Adrenal gland (tissue), 12 donors: ENCODE results near the gene PPP1CC. TPM values are rescaled to one million over a fixed set of nuclear protein-coding genes. Genes with fewer than 3 reads are reported as not detected.

Experiments used
- DNase-seq, 7 donors: peaks; one replicate each; pipeline ENCODE4 v3.0.0-alpha.2; 2019 to 2020
- H3K27ac ChIP-seq, 5 donors: fragments of 200-600 bp; sonication (generic) in 4 of 5; 1 replicate in 3 of 5; 2 replicates in 2 of 5; pipeline versions ENCODE4 v1.5.1 to v1.8.0; 2016 to 2020; ENCODE audit warnings: mild to moderate bottlenecking in 1 of 5
- H3K27me3 ChIP-seq: fragments of 200-600 bp; 2 replicates; pipeline ENCODE4 v1.8.0; 2021
- H3K36me3 ChIP-seq, 2 donors: fragments of 200-600 bp; replicated peaks in 1 of 2; 1 replicate in 1 of 2; 2 replicates in 1 of 2; pipeline versions ENCODE4 v1.5.1 to v1.8.0; 2018 to 2022
- H3K4me1 ChIP-seq, 2 donors: fragments of 200-600 bp; replicated peaks in 1 of 2; 1 replicate in 1 of 2; 2 replicates in 1 of 2; pipeline versions ENCODE4 v1.5.1 to v1.8.0; 2018 to 2021
- H3K4me3 ChIP-seq, 4 donors: fragments of 200-600 bp; sonication (generic) in 3 of 4; one replicate each; pipeline ENCODE4 v1.5.1; 2016 to 2018
- H3K9me3 ChIP-seq, 3 donors: fragments of 200-600 bp; sonication (generic) in 1 of 3; replicated peaks in 1 of 3; 1 replicate in 2 of 3; 2 replicates in 1 of 3; pipeline versions ENCODE4 v1.5.1 to v1.8.0; 2016 to 2021
- POLR2A ChIP-seq, 2 donors: fragments of 450-650 bp; IDR thresholded peaks; one replicate each; pipeline ENCODE4 v1.6.1; 2017; ENCODE audit warnings: antibody characterized with exemption in 2 of 2, mild to moderate bottlenecking in 2 of 2, moderate library complexity in 1 of 2
- WGBS, 4 donors: extraction: QIAGEN DNeasy Blood & Tissue Kit in 2 of 4; methylation state at CpG; one replicate each; pipeline versions ENCODE4 v1.1.5 to v1.1.7; 2013 to 2017; 5-methylcytosine and 5-hydroxymethylcytosine counted together
- intact Hi-C, 2 donors: fragments of 100-400 bp; cut with DNase I; formaldehyde crosslinking; loops; one replicate each; pipeline versions ENCODE4 v1.14.1 to v1.15.0; 2022 to 2023
- polyA plus RNA-seq, 3 donors: library from polyadenylated mRNA; stranded (reverse); fragments of 200-250 nt in 2 of 3; fragments of 350-450 nt in 1 of 3; fragmentation: Illumina TruSeq in 1 of 3; extraction: RNeasy Lipid Tissue Mini Kit (QIAGEN cat#74804) in 1 of 3; gene quantifications; one replicate each; pipeline ENCODE4 v1.2.3, GENCODE V29; 2013 to 2014
- total RNA-seq, 9 donors: library from RNA; depleted of rRNA in 4 of 9; stranded (reverse); fragments of >200 nt in 4 of 9; fragments of 120-200 nt in 1 of 9; fragmentation: NEBNext Ultra II Directional in 1 of 9; extraction: Animal tissue kit (Norgen Biotek cat#: 25700) in 1 of 9; gene quantifications; one replicate each; pipeline versions ENCODE4 v1.1.0 to v1.2.4, GENCODE V29; 2013 to 2023
- TF ChIP-seq, protein P1 (sequence below), 6 experiments: fragments of 450-650 bp in 4 of 6; fragments of 200-600 bp in 2 of 6; sonication (generic) in 1 of 6; IDR thresholded peaks; 1 replicate in 5 of 6; 2 replicates in 1 of 6; pipeline versions ENCODE4 v1.5.1 to v1.8.0; 2016 to 2021; ENCODE audit warnings: antibody characterized with exemption in 6 of 6, mild to moderate bottlenecking in 2 of 6, moderate library complexity in 1 of 6
- donor health status: healthy with polysubstance abuse.
- donor health status: Bipolar disorder and iron deficiency.
- donor health status: DM: yes; HTN: yes; CAD: no.
- donor health status: DM: no; HTN: no; CAD: no.
- donor health status: DM: no; HTN: no; CAD: no.
- donor health status: DM: yes; HTN: yes; CAD: no.

Gene PPP1CC
- total and polyA plus RNA-seq, 12 donors: 53.7 to 182 (median 137) TPM

DNA sequence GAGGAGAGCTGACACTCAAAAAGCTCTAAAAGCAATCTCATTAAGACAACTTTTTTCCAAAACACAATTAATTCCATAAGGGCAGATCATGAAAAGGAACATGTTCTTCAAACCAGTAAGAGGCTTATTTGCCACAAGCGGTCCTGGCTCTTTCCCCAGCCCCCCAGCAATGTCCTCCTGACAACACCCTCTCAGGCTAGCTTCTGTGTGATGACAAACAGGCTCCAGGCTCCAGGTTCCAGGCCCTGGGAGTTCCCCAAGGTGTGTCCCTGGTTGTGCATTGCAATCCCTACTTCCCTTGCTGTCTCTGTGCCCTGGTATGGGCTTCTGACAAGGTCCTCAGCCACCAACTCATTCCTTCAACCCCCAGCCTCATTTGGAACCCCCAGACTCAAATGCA lies 62.7 kb downstream of the PPP1CC start:
- no peaks in the 10 kb centered on the region for H3K27me3 ChIP-seq
- TF ChIP-seq, protein P1, sequence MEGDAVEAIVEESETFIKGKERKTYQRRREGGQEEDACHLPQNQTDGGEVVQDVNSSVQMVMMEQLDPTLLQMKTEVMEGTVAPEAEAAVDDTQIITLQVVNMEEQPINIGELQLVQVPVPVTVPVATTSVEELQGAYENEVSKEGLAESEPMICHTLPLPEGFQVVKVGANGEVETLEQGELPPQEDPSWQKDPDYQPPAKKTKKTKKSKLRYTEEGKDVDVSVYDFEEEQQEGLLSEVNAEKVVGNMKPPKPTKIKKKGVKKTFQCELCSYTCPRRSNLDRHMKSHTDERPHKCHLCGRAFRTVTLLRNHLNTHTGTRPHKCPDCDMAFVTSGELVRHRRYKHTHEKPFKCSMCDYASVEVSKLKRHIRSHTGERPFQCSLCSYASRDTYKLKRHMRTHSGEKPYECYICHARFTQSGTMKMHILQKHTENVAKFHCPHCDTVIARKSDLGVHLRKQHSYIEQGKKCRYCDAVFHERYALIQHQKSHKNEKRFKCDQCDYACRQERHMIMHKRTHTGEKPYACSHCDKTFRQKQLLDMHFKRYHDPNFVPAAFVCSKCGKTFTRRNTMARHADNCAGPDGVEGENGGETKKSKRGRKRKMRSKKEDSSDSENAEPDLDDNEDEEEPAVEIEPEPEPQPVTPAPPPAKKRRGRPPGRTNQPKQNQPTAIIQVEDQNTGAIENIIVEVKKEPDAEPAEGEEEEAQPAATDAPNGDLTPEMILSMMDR (IDR thresholded peaks at IDR 0.05): no peak
- TF ChIP-seq POLR2A (IDR thresholded peaks at IDR 0.05): no peak
- no peaks in the 10 kb centered on the region for H3K36me3 ChIP-seq
- H3K4me1 ChIP-seq: peaks cover 0 to 8% of the 10 kb centered on the region in 2 donors
- H3K27ac ChIP-seq: no peak overlapping the region
- no peaks in the 10 kb centered on the region for H3K9me3 ChIP-seq
- no peak for DNase-seq
- intact Hi-C loops: no loop called here
- H3K4me3 ChIP-seq: no peak overlapping the region
- 50 to 85% (median 71%) methylated on average over 1 of the region's 1 CpG for WGBS, 4 donors

DNA sequence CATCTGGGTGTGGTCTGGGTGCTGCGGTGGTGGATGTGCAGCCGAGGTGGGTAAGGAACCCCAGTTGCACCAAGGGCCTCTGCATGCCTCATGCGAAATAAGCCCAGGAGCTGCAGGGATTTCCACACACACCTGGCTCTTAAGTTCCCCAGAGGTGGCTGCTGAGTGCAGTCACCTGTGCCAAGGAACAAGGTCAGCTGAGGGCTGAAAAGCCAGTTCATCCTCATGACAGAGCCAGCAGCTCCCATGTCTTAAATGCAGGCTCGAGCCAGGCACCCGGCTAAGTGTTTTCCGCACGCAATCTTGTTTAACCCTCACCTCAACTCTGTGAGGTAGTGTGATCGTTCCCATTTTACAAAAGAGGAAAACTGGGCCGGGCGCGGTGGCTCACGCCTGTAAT lies 63.5 kb downstream of the PPP1CC start:
- no peaks in the 10 kb centered on the region for H3K9me3 ChIP-seq
- H3K4me1 ChIP-seq: peaks cover 0 to 8% of the 10 kb centered on the region in 2 donors
- H3K36me3 ChIP-seq: no peaks in the 10 kb centered on the region
- no peak overlapping the region for H3K27ac ChIP-seq
- no peaks in the 10 kb centered on the region for H3K27me3 ChIP-seq
- no peak overlapping the region for H3K4me3 ChIP-seq
- intact Hi-C loops: no loop called here
- no peak for DNase-seq
- TF ChIP-seq, protein P1 (IDR thresholded peaks at IDR 0.05): no peak
- no peak for TF ChIP-seq POLR2A (IDR thresholded peaks at IDR 0.05)
- 93 to 100% (median 96%) methylated on average over 6 to 12 of the region's 12 CpGs for WGBS, 4 donors

DNA sequence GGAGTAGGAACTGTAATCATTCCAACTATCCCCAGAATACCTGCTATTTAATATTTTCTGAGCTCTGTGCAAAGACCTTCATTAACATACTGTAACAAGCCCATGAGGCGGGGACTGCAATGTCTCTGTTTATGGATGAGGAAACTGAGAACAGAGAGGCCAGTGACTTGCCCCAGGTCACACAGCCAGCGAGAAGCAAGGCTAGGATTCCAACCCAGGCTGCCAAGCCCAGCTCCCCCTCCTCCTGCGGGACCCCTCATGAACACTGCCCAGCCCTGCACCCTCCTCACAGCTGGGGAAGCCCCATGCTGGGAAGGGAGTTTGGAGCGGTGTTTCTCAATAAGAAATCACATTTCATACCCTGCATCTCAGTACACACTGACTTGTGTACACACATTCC lies 64.7 kb downstream of the PPP1CC start:
- Histone ChIP-seq H3K27me3 (no peaks in the 10 kb centered on the region), H3K27ac (peak overlapping the region in 1 of 5 donors; percentile 38), H3K4me1 (peaks cover 0 to 8% of the 10 kb centered on the region in 2 donors), H3K9me3 (no peaks in the 10 kb centered on the region), H3K36me3 (no peaks in the 10 kb centered on the region), H3K4me3 (no peak overlapping the region)
- WGBS, 4 donors: 78 to 81% (median 80%) methylated on average over 4 of the region's 4 CpGs
- intact Hi-C loops: no loop called here
- TF ChIP-seq, protein P1 (IDR thresholded peaks at IDR 0.05): no peak
- TF ChIP-seq POLR2A (IDR thresholded peaks at IDR 0.05): no peak
- DNase-seq: no peak

DNA sequence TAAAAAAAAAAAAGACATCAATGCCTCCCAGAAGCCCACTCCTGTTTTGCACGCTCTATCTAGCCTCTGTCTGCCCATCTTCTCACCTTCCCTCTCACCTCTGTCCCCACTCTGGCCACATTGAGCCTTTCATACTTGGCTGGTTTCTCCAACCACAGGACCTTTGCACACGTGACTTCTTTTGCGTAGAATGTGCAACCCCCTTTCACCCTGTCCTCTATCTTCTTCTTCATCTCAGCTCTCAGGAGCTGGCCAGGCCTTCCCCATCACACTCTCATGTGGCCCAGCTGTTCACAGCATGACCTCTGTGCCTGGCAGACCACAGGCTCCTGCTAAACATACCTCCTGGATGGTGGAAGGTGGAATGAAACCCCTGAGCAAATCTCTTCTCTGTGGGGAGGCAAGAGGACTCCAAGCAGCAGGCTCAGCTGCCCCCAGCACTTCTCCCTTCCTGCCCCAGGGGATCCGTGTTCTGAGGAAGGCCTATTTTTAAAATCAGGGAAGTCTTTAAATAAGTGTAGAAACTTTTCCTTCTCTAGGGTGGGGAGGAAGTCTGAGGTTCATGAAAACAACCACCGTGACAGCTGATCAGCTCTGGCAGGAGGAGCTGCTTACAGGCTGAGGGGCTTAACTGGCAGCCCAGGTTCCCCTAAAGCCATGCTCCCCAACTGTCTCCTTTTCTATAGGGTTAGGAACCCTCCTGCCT lies 65.3 kb downstream of the PPP1CC start:
- TF ChIP-seq, protein P1 (IDR thresholded peaks at IDR 0.05): no peak
- TF ChIP-seq POLR2A (IDR thresholded peaks at IDR 0.05): no peak
- intact Hi-C loops: no loop called here
- H3K27me3 ChIP-seq: no peaks in the 10 kb centered on the region
- 58 to 77% (median 64%) methylated on average over 5 of the region's 5 CpGs for WGBS, 4 donors
- H3K27ac ChIP-seq: peak overlapping the region in 1 of 5 donors; percentile 38
- no peak for DNase-seq
- H3K9me3 ChIP-seq: no peaks in the 10 kb centered on the region
- no peaks in the 10 kb centered on the region for H3K36me3 ChIP-seq
- peaks cover 0 to 8% of the 10 kb centered on the region in 2 donors for H3K4me1 ChIP-seq
- H3K4me3 ChIP-seq: no peak overlapping the region
